Measurements from ENCODE around the gene SCFD2.
"Not testable (repeated sequence)": the region's sequence is repeated elsewhere in the genome, so short reads cannot be mapped to it uniquely, and the experiment has no call there.

The SCFD2 gene

DNA sequence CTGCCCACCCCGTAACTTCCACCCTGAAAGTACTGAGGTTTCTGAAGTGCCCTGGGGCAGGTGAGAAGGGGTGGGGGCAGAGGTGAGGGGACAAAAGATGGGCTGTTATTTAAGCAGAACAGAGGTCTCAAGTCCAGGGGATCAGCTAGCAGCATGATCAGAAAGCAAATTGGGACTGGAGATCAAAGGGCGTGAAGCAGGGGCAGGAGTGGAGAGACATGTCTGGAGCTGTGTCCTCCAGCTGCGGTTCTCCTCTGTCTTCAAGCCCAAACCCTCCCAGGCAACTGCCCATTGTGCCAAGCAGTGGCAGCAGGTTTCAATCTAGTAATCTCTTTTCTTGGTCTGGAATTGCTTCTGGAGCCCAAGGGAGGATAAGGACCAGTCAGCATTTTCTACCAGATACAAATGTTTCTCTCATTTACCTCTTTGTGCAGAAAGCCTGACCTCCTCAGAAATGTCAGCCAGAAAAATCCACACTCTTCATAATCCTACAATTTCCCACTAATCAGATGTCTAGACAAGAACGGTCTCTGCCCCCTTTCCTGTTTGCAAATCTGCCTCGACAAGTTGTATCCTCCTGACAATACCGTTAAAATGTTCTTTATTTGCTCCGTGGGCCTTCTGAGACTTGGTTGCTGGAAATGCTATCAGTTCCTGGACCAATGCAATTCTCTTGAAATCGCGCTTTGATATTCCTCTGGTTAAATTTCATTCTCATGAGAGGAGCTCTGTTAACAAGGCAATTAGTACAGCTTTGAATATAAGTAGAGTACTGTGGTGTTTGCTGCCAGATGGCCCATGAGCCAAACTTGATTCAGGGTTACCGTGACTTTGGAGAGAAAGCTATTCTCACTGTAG, 526.9 kb downstream of the SCFD2 start:
- POLR2A ChIA-PET, result interaction anchor here (1.0 kb wide), 1 partner anchor 117 kb away, joined by 3 read pairs; no protein-coding TSS in a partner anchor
- DNase-seq (ENCODE audit: extremely low spot score), result no peak
- CTCF ChIA-PET, result interaction anchor here (0.6 kb wide), 1 partner anchor 82 kb away, joined by 3 read pairs; no protein-coding TSS in a partner anchor
- TF ChIP-seq FOXA1 (IDR thresholded peaks at IDR 0.05) (no peak), HDGF (IDR thresholded peaks at IDR 0.05; ENCODE audit: borderline replicate concordance) (no peak), L3MBTL2 (conservative IDR thresholded peaks at IDR 0.05) (no peak), SUZ12 (IDR thresholded peaks at IDR 0.05) (no peak), ARNT (IDR thresholded peaks at IDR 0.05) (no peak), LEF1 (IDR thresholded peaks at IDR 0.05; ENCODE audit: borderline replicate concordance) (no peak), NFRKB (IDR thresholded peaks at IDR 0.05) (no peak), FOXM1 (IDR thresholded peaks at IDR 0.05; ENCODE audit: borderline replicate concordance) (no peak), BHLHE40 (IDR thresholded peaks at IDR 0.05; ENCODE audit: borderline replicate concordance) (no peak), TARDBP (IDR thresholded peaks at IDR 0.05) (no peak), FOXK2 (IDR thresholded peaks at IDR 0.05) (no peak), SP1 (IDR thresholded peaks at IDR 0.05) (no peak), ZNF384 (IDR thresholded peaks at IDR 0.05) (no peak), ELF4 (IDR thresholded peaks at IDR 0.05) (no peak), CTBP1 (IDR thresholded peaks at IDR 0.05; ENCODE audit: borderline replicate concordance) (no peak)
- TF ChIP-seq, protein P1, sequence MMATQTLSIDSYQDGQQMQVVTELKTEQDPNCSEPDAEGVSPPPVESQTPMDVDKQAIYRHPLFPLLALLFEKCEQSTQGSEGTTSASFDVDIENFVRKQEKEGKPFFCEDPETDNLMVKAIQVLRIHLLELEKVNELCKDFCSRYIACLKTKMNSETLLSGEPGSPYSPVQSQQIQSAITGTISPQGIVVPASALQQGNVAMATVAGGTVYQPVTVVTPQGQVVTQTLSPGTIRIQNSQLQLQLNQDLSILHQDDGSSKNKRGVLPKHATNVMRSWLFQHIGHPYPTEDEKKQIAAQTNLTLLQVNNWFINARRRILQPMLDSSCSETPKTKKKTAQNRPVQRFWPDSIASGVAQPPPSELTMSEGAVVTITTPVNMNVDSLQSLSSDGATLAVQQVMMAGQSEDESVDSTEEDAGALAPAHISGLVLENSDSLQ (IDR thresholded peaks at IDR 0.05), result no peak

DNA sequence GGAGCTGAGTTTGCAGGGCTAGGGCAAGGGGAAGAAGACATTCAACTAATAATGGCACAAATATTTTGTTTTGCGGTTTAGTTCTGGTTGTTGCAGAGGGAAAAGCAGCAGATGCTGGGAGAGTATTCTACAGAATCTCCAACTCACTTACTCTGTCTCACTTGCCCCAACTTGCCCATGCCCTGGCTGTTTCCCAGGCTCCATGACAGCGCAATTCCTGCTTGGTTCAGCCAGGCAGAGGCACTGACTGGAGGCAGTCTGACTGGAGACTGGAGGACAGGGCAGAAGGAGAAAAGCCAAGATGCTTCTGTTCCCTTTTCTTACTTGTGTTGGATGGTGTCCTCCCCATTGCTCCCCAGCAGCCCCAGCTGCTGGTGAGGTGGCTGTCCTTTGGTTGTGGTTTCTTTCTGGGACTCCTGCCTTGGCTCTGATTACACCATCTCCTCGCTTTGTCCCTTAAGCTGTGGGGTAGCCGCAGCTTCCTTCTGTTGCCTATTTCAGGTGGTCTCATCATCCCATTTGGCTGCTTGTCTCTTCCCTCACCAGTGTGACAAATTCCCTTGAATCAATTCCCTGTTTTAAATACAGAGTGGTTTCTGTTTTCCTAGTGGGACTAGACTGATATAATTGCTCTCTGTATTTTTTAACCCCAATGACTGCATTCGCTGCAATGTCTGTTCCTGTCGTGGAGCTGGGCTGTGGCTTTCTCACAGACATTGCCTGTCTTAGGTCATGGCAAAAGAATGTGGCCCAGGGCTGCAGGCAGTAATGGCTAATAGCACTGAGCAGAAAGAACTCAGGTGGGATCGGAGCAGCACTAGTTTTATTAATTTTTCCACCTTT, 527.9 kb downstream of the SCFD2 start:
- CTCF ChIA-PET, result no interaction called here

DNA sequence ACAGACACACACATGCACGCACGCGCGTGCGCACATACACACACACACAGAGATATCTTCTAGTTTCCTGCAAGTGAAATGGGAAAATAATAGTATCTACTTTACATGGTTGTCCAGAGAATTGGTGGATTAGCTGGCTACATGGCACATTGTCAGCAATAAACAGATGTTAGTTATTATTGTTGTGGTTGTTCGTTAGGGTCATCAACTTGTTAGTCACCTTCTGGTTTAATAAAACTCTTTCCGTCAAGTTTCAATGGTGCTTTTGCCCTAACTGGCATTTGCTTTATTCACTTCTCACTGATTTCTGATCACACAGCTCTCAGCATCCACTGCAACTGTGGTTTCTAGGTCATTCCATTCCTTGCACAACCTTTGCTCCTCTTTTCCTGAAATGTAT, 529.2 kb downstream of the SCFD2 start:
- TF ChIP-seq TARDBP (IDR thresholded peaks at IDR 0.05) (no peak), L3MBTL2 (conservative IDR thresholded peaks at IDR 0.05) (no peak), CTBP1 (IDR thresholded peaks at IDR 0.05; ENCODE audit: borderline replicate concordance) (no peak), NFRKB (IDR thresholded peaks at IDR 0.05) (no peak), FOXK2 (IDR thresholded peaks at IDR 0.05) (no peak), FOXM1 (IDR thresholded peaks at IDR 0.05; ENCODE audit: borderline replicate concordance) (no peak), FOXA1 (IDR thresholded peaks at IDR 0.05) (no peak)
- TF ChIP-seq, protein P1 (IDR thresholded peaks at IDR 0.05), result no peak
- ChIA-PET POLR2A (interaction anchor here (0.9 kb wide), 1 partner anchor 114 kb away, joined by 3 read pairs; no protein-coding TSS in a partner anchor), CTCF (no interaction called here)
- DNase-seq (ENCODE audit: extremely low spot score), result no peak

More for the DNA sequence above, 527.9 kb downstream of the SCFD2 start:
- no peak for DNase-seq (ENCODE audit: extremely low spot score)
- TF ChIP-seq, protein P1 (IDR thresholded peaks at IDR 0.05), result no peak
- TF ChIP-seq FOXK2 (IDR thresholded peaks at IDR 0.05) (no peak), ELF4 (IDR thresholded peaks at IDR 0.05) (no peak), ZNF384 (IDR thresholded peaks at IDR 0.05) (no peak), SUZ12 (IDR thresholded peaks at IDR 0.05) (no peak)
- POLR2A ChIA-PET, result no interaction called here

DNA sequence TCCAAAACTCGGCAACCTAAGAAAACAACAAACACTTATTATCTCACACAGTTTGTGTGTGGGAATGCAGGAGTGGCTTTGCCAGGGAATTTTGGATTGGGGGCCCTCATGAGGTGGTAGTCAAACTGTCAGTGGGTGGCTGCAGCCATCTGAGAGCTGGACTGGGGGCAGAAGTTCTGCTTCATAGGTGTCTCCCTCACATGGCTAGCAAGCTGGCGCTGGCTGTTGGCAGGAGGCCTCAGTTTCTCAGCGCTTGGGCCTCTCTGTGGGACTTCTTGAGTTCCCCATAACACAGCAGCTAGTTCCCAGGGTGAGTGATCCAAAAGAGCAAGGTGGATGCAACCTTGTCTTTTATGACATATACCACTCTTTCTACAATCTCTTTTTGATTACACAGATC, 529.7 kb downstream of the SCFD2 start:
- POLR2A ChIA-PET, result interaction anchor here (0.9 kb wide), 1 partner anchor 114 kb away, joined by 3 read pairs; no protein-coding TSS in a partner anchor
- no peak for DNase-seq (ENCODE audit: extremely low spot score)
- TF ChIP-seq ZNF384 (IDR thresholded peaks at IDR 0.05), result no peak
- no peak for TF ChIP-seq FOXK2 (IDR thresholded peaks at IDR 0.05)
- TF ChIP-seq ARNT (IDR thresholded peaks at IDR 0.05), result no peak
- TF ChIP-seq, protein P1 (IDR thresholded peaks at IDR 0.05), result no peak
- TF ChIP-seq TARDBP (IDR thresholded peaks at IDR 0.05), result no peak
- no peak for TF ChIP-seq ELF4 (IDR thresholded peaks at IDR 0.05)
- TF ChIP-seq L3MBTL2 (conservative IDR thresholded peaks at IDR 0.05), result no peak
- no peak for TF ChIP-seq FOXA1 (IDR thresholded peaks at IDR 0.05)
- TF ChIP-seq NFRKB (IDR thresholded peaks at IDR 0.05), result no peak
- TF ChIP-seq FOXM1 (IDR thresholded peaks at IDR 0.05; ENCODE audit: borderline replicate concordance), result no peak
- no peak for TF ChIP-seq HDGF (IDR thresholded peaks at IDR 0.05; ENCODE audit: borderline replicate concordance)
- no peak for TF ChIP-seq SUZ12 (IDR thresholded peaks at IDR 0.05)
- no peak for TF ChIP-seq SP1 (IDR thresholded peaks at IDR 0.05)
- no peak for TF ChIP-seq LEF1 (IDR thresholded peaks at IDR 0.05; ENCODE audit: borderline replicate concordance)
- no peak for TF ChIP-seq CTBP1 (IDR thresholded peaks at IDR 0.05; ENCODE audit: borderline replicate concordance)
- CTCF ChIA-PET, result no interaction called here

DNA sequence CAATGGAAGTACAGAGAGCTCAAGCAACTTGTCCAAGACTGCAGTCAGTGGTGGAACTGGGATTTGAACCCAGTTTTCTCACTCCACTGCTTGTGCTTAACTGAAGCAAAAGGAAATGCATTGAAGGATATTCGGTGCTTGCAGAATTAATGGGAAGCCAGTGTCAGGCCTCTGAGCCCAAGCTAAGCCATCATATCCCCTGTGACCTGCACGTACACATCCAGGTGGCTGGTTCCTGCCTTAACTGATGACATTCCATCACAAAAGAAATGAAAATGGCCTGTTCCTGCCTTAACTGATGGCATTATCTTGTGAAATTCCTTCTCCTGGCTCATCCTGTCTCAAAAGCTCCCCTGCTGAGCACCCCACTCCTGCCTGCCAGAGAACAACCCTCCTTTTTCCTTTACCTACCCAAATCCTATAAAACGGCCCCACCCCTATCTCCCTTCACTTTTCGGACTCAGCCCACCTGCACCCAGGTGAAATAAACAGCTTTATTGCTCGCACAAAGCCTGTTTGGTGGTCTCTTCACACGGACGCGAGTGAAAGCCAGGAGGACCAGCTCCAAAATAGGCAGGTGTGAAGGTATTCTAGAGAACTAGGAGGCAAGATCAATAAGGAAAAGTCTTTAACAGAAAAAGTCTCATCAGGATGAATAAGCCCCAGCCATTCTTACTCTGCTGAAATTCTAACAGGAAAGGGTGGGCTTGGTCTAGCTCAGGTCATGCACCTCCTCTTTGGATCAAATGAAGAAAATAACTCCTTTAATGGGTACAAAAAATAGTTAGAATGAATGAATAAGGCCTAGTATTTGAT, 531.0 kb downstream of the SCFD2 start:
- CTCF ChIA-PET; DNase-seq (ENCODE audit: extremely low spot score); POLR2A ChIA-PET: not testable (repeated sequence)
